Neural cell (in vitro differentiated cells): ENCODE results near the gene SDHD.

Experiments
- CTCF ChIP-seq: fragments of 450-650 bp; IDR thresholded peaks from 2 replicates; pipeline ENCODE4 v1.5.1; 2014; ENCODE audit warnings: antibody characterized with exemption, mild to moderate bottlenecking, moderate library complexity; ENCODE audit not compliant: poor library complexity, severe bottlenecking
- EP300 ChIP-seq: fragments of 450-650 bp; conservative IDR thresholded peaks from 2 replicates; pipeline ENCODE4 v1.6.1; 2014; ENCODE audit warnings: antibody characterized with exemption, mild to moderate bottlenecking, moderate library complexity; ENCODE audit not compliant: poor library complexity, severe bottlenecking
- EZH2 ChIP-seq: fragments of 200-600, 300-800 bp; shearing (Covaris generic), sonication (generic); IDR thresholded peaks from 2 replicates; pipeline ENCODE4 v1.6.1; 2014; ENCODE audit warnings: antibody characterized with exemption, low read length, borderline replicate concordance, mild to moderate bottlenecking; ENCODE audit not compliant: insufficient read depth, poor library complexity, severe bottlenecking
- MXI1 ChIP-seq: fragments of 450-650 bp; conservative IDR thresholded peaks from 2 replicates; pipeline ENCODE4 v1.6.1; 2014; ENCODE audit warnings: antibody characterized with exemption, mild to moderate bottlenecking; ENCODE audit not compliant: poor library complexity, severe bottlenecking
- POLR2AphosphoS5 ChIP-seq: IDR thresholded peaks from 2 replicates; pipeline ENCODE4 v1.6.1; 2012
- RAD21 ChIP-seq: fragments of 450-650 bp; conservative IDR thresholded peaks from 2 replicates; pipeline ENCODE4 v1.6.1; 2014; ENCODE audit warnings: antibody characterized with exemption, mild to moderate bottlenecking, moderate library complexity
- REST ChIP-seq: IDR thresholded peaks from 2 replicates; pipeline ENCODE4 v1.6.1; 2012; ENCODE audit warnings: borderline replicate concordance
- SMC3 ChIP-seq: fragments of 450-650 bp; conservative IDR thresholded peaks from 2 replicates; pipeline ENCODE4 v1.6.1; 2014; ENCODE audit warnings: antibody characterized with exemption, mild to moderate bottlenecking, moderate library complexity; ENCODE audit not compliant: poor library complexity
- TAF1 ChIP-seq: IDR thresholded peaks from 2 replicates; pipeline ENCODE4 v1.6.1; 2012; ENCODE audit warnings: low read depth

GRCh38 chr11:112121981-112122615 lies 35.4 kb downstream of the SDHD start:
- TF ChIP-seq CTCF, result no peak
- TF ChIP-seq POLR2AphosphoS5, result no peak
- TF ChIP-seq EZH2, result no peak
- no peak for TF ChIP-seq SMC3
- no peak for TF ChIP-seq REST
- no peak for TF ChIP-seq EP300
- TF ChIP-seq RAD21, result no peak
- TF ChIP-seq TAF1, result no peak
- TF ChIP-seq MXI1, result no peak
